Stomach smooth muscle (tissue), 2 donors: ENCODE results near the gene OCIAD1.
A peak's percentile ranks its signal among the peaks of the same experiment; 100 is the strongest.

Experiments
- H3K27ac ChIP-seq: one replicate; pipeline ENCODE4 v1.7.0; 2013; ENCODE audit warnings: mild to moderate bottlenecking, low read length, inconsistent platforms
- H3K27me3 ChIP-seq, 2 donors: one replicate each; pipeline ENCODE4 v1.7.0; 2013; ENCODE audit warnings: low read length in 2 of 2; ENCODE audit not compliant: insufficient read depth in 2 of 2, control insufficient read depth in 1 of 2
- H3K36me3 ChIP-seq, 2 donors: one replicate each; pipeline ENCODE4 v1.7.0; 2013; ENCODE audit warnings: low read length in 2 of 2; ENCODE audit not compliant: control insufficient read depth in 2 of 2, insufficient read depth in 2 of 2
- H3K4me1 ChIP-seq: one replicate; pipeline ENCODE4 v1.7.0; 2013; ENCODE audit warnings: low read length; ENCODE audit not compliant: control insufficient read depth, insufficient read depth
- H3K4me3 ChIP-seq, 2 donors: one replicate each; pipeline ENCODE4 v1.7.0; 2013; ENCODE audit warnings: low read length in 2 of 2
- H3K9ac ChIP-seq, 2 donors: one replicate each; pipeline ENCODE4 v1.7.0; 2013; ENCODE audit warnings: low read length in 2 of 2, mild to moderate bottlenecking in 1 of 2
- H3K9me3 ChIP-seq, 2 donors: one replicate each; pipeline ENCODE4 v1.7.0; 2013; ENCODE audit warnings: low read length in 2 of 2; ENCODE audit not compliant: control insufficient read depth in 2 of 2
- donor health status: healthy.
- donor health status: Pancreatic carcinoma.

OCIAD1 gene

GRCh38 chr4:48906206-48907173 is 75.6 kb downstream of the OCIAD1 start, which contains the start of gene OCIAD2:
Gene OCIAD2, minus strand, starts transcription at chr4:48906774. Its CDS starts 2,225 bp downstream, at chr4:48904549.
- Histone ChIP-seq H3K4me1 (peaks cover 12% of the 10 kb centered on the region), H3K4me3 (peak within 1 kb of the TSS; percentile 45 to 77), H3K9ac (peak within 1 kb of the TSS; percentile 47 to 55), H3K27ac (no peak within 1 kb of the TSS), H3K9me3 (no peaks in the 10 kb centered on the region), H3K36me3 (peaks cover 0 to 5% of the 10 kb centered on the region in 2 donors), H3K27me3 (peaks cover 0 to 2% of the 10 kb centered on the region in 2 donors)

- Histone ChIP-seq H3K9me3 (no peaks in the 10 kb centered on the region), H3K27ac (no peak overlapping the region), H3K36me3 (no peaks in the 10 kb centered on the region), H3K27me3 (peaks cover 0 to 2% of the 10 kb centered on the region in 2 donors), H3K4me1 (peaks cover 12% of the 10 kb centered on the region), H3K4me3 (no peak overlapping the region), H3K9ac (no peak overlapping the region)
Observed at GRCh38 chr4:48907706-48908477, 77.0 kb downstream of the OCIAD1 start.

DNA sequence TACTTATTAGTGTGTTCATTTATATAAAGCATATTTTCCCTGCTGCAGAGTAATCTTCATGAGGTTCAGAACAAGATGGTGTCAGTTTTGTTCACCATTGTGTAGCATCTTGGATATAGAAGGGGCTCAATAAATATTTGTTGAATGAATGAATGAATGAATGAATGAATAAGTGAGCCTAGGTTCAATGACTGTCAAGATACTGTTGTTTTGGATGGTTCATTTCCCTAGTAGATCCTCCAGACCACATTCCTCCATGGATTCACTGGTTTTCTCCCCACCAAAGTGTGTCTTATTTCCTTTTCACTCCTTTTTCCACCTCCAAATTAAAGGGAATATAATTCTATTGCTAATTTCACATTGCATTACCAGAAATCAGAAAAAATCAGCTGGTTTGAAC is 77.8 kb downstream of the OCIAD1 start:
- H3K9me3 ChIP-seq, result no peaks in the 10 kb centered on the region
- no peak overlapping the region for H3K4me3 ChIP-seq
- no peak overlapping the region for H3K9ac ChIP-seq
- no peak overlapping the region for H3K27ac ChIP-seq
- peaks cover 18% of the 10 kb centered on the region for H3K4me1 ChIP-seq
- H3K36me3 ChIP-seq, result no peaks in the 10 kb centered on the region
- H3K27me3 ChIP-seq, result peaks cover 0 to 2% of the 10 kb centered on the region in 2 donors

DNA sequence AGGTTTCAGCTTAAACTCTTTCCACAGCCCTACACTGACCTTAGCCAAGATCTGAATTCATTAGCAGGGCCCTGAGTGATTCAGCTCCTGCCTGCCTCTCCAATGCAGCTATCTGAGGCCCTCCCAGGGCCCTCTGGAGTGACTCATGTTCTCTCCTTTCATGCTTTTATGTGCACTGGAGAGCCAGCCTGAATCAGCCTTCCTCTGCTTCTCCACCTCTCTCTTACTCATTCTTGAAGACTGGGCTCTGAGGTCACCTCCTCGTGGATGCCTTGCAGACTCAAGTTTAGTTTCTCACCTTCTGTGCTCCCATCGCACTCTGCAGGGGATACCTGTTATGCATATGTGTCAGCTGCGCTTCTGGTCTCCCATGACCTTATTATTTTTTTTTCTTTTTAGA is 78.8 kb downstream of the OCIAD1 start:
- Histone ChIP-seq H3K4me1 (peaks cover 18% of the 10 kb centered on the region), H3K36me3 (no peaks in the 10 kb centered on the region), H3K9ac (no peak overlapping the region), H3K4me3 (no peak overlapping the region), H3K27ac (no peak overlapping the region), H3K27me3 (peaks cover 0 to 2% of the 10 kb centered on the region in 2 donors), H3K9me3 (no peaks in the 10 kb centered on the region)

DNA sequence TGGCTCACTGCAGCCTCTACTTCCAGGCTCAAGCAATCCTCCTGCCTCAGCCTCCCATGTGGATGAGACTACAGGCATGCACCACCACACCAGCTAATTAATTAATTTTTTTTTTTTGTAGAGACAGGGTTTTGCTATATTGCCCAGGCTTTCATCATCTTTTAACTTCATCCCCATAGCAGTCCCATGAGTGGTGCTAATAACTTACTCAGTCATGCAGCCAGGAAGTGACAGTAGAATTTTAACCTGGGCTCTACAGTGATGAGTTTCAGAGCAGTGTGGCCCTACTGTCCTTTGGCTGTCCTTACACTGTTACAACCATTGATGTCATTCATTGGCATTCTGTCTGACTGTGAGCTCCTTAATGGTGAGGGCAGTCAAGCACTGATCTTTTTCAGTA is 79.6 kb downstream of the OCIAD1 start:
- peaks cover 15% of the 10 kb centered on the region for H3K4me1 ChIP-seq
- H3K27ac ChIP-seq, result no peak overlapping the region
- H3K36me3 ChIP-seq, result no peaks in the 10 kb centered on the region
- H3K4me3 ChIP-seq, result no peak overlapping the region
- peaks cover 0 to 2% of the 10 kb centered on the region in 2 donors for H3K27me3 ChIP-seq
- H3K9me3 ChIP-seq, result no peaks in the 10 kb centered on the region
- H3K9ac ChIP-seq, result no peak overlapping the region
